OCI-LY1 (cell line): Measurements from ENCODE around the gene ARHGAP10.

Experiments used
- CTCF ChIP-seq: fragments of 200-600 bp; sonication (generic), shearing (Covaris generic); IDR thresholded peaks from 2 replicates; pipeline ENCODE4 v1.5.1; 2017; ENCODE audit warnings: mild to moderate bottlenecking, antibody characterized with exemption, low read length, moderate library complexity, mixed read lengths
- EZH2 ChIP-seq: fragments of 200-600 bp; sonication (generic), shearing (Covaris generic); IDR thresholded peaks from 2 replicates; pipeline ENCODE4 v1.8.0; 2017; ENCODE audit warnings: borderline replicate concordance, mixed run types, mild to moderate bottlenecking, antibody characterized with exemption, low read length, moderate library complexity, mixed read lengths

DNA sequence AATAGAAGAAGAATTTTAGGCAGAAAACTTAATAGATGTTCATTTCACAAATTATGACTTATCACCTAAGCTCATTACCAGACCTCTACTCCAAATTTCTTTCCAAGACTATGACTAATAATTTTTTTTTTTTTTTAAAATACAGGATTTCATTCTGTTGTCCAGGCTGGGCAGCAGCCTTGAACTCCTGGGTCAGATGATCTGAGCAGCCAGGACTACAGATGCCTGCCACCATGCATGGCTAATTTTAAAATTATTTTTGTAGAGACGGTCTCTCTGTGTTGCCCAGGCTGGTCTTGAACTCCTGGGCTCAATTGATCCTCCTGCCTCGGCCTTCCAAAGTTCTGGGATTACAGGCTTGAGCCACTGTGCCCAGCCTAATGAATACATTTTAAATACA is 119.2 kb downstream of the ARHGAP10 start:
- TF ChIP-seq CTCF (no peak), EZH2 (no peak)
